Fibroblast of lung (primary cell): ENCODE data around the gene ANGPTL8.

ENCODE experiments used
- EZH2 ChIP-seq: IDR thresholded peaks from 2 replicates; pipeline ENCODE4 v1.5.1; 2012; ENCODE audit warnings: low read length, control low read depth, mild to moderate bottlenecking; ENCODE audit errors: missing control alignments
- TF ChIP-seq, protein P1 (sequence below), 2 donors: IDR thresholded peaks in 1 of 2; conservative IDR thresholded peaks in 1 of 2; 1 replicate in 1 of 2; 2 replicates in 1 of 2; pipeline ENCODE4 v1.5.1; 2011 to 2012; ENCODE audit warnings: low read length in 2 of 2, control low read depth in 1 of 2, inconsistent platforms in 1 of 2, low read depth in 1 of 2, mild to moderate bottlenecking in 1 of 2

DNA sequence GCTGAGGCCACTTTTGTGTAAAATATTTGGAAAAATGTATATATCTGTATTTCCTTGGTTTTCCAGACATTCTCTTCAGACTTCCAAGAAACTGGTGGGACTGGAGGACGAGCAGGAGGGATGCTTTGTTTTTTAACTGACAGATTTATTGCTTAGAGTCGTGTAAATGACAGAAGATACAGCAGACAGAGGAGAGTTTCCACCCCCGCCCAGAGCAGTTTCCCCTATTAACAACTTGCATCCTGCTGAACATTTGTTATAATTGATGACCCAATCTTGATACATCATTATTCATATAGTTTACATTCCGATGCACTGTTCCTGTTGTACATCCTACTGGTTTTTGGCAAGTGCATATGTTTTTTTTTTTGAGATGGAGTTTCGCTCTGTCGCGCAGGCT is 30.0 kb downstream of the ANGPTL8 start:
- TF ChIP-seq EZH2: no peak
- TF ChIP-seq, protein P1, sequence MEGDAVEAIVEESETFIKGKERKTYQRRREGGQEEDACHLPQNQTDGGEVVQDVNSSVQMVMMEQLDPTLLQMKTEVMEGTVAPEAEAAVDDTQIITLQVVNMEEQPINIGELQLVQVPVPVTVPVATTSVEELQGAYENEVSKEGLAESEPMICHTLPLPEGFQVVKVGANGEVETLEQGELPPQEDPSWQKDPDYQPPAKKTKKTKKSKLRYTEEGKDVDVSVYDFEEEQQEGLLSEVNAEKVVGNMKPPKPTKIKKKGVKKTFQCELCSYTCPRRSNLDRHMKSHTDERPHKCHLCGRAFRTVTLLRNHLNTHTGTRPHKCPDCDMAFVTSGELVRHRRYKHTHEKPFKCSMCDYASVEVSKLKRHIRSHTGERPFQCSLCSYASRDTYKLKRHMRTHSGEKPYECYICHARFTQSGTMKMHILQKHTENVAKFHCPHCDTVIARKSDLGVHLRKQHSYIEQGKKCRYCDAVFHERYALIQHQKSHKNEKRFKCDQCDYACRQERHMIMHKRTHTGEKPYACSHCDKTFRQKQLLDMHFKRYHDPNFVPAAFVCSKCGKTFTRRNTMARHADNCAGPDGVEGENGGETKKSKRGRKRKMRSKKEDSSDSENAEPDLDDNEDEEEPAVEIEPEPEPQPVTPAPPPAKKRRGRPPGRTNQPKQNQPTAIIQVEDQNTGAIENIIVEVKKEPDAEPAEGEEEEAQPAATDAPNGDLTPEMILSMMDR (conservative IDR thresholded peaks at IDR 0.05 in 1 of 2, IDR thresholded peaks at IDR 0.05 in 1 of 2; ENCODE audit: low read depth in 1 of 2, low read length in 2 of 2): no peak
